GM18508 (cell line): Measurements from ENCODE around the gene ZSCAN16.
"Not testable (repeated sequence)": the region's sequence is repeated elsewhere in the genome, so short reads cannot be mapped to it uniquely, and the experiment has no call there.

Experiments used
- ATAC-seq: cut with Tn5 transposase; IDR thresholded peaks from one replicate; pipeline ENCODE4 v1.9.1; 2021; ENCODE audit warnings: moderate number of reproducible peaks; ENCODE audit not compliant: insufficient read depth, unreplicated experiment

The ZSCAN16 gene

DNA sequence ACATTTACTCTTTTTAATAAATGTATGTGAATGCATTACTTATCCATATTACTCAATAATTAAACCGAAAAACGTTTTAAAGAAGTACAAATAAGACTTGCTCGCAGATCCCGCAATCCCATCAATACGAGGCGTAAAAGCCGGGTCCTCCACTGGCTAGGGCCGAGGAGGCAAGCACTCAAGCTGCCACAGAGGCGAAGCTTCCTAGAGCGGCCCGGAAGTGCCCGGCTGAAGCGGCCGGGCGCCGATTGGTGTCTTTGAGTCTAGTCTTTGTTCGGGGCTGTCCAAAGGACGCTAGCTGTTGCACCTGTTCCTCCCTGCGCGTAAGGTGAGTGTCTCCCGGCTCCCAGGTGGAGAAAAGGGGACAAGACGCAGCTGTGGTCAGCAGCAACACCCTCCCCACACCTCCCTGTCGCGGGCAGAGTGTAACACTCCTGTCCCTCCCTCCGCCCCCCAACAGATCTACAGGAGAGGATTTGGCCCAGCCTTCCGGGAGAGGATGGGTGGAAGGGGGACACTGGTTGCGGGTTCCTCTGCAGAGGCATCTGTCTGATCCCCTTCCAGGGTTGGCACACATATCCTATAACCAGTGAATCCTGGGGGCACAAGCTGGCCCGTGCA, at the start of gene ZSCAN16:
ZSCAN16 (plus strand) TSS at position 260 of the 621 bp plus-strand sequence. CDS start 835 bp downstream, outside the sequence.
- ATAC-seq, result no peak

DNA sequence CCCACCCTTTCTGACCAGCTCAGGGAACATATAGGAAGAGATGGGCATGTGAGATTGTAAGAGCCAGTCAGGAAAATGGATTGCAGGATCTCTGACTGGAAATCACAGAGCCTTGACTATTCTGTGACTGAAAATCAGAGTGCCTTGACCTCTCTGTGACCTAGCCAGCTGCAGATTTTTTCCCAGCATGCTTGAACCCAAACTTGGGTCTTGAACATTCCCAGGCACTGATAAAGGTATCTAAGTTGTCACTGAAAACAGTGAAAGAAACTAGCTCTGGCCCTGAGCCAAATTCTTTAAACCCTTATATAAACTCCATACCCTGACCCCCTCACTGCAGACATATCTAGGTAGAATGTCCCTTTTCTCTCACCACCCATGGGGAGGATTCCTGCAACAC, 46.4 kb upstream of the ZSCAN16 start:
- ATAC-seq, result no peak

DNA sequence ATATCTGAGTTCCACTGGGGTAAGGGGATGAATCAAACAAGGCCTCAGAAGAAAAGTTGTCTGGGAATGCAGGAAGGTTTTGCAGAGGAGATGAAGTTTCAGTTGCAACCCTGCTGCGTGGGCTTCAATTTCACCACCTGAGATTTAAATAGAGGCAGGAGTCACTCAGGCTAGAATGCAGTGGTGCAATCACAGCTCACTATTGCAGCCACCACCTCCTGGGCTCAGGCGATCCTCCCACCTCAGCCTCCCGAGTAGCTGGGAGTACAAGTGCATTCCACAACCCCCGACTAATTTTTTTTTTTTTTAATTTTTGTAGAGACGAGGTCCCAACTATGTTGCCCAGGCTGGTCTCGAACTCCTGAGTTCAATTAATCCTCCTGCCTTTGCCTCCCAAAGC, 45.6 kb upstream of the ZSCAN16 start:
- no peak for ATAC-seq

DNA sequence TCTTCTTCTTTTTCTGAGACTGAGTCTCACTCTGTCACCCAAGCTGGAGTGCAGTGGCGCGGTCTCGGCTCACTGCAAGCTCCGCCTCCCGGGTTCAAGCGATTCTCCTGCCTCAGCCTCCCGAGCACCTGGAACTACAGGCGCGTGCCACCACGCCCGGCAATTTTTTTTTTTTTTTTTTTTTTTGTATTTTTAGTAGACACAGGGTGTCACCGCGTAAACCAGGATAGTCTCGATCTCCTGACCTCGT, 44.1 kb upstream of the ZSCAN16 start, which contains the start of gene ZNF165:
ZNF165 (plus strand) TSS at position 188 of the 250 bp plus-strand sequence. CDS start 4,913 bp downstream, outside the sequence.
- not testable (repeated sequence) for ATAC-seq

DNA sequence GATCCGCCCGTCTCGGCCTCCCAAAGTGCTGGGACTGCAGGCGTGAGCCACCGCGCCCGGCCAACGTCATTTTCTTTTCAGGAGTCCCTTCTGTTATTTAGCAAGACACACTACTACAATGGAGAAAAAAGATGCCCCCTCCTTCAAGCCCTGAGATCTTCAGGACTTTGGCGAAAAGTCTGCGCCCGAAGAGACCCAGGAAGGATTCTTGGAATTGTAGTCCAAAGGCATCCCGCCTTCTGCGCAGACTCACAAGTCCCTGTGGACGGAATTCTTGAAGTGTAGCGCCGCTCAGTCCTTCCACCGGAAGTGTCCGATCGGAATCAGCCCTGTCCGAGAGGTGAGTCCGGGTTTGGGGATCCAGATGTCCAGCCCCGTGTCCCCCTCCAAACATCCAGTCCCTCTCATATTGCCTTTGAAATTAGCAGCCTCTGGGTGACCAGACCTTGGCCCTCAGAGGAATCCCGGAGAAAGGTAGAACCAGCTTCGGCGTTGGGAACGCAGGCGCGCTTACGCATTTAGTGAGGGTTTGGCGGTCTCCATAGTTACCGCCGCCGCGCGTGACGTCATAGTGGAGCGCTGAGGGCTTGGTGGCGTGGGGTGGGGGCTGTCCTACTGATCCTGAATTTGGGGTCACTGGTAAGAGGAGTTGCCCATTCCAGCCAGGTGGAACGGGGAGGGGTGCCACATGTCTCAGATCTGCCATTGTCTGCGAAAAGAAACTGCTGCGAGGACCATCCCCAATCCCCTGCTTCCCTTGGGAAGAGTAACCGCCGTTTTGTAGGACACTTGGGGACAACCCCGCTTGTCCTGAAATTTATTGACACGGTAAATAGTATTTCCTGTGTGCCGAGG, 43.6 kb upstream of the ZSCAN16 start:
- no peak for ATAC-seq

DNA sequence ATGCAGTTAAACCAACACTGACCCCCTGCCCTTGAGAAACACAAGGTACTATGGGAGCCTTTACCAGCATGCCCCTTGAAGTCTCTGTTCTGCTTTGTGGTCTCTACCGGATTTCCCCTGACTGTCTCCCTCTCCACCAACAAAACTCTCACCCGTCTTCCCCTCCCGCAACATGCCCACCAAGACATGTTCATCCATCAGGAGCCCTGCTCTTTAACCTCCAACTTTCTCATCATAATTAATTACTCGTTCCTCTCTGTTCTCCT, 43.0 kb upstream of the ZSCAN16 start:
- peak; percentile 47 for ATAC-seq

DNA sequence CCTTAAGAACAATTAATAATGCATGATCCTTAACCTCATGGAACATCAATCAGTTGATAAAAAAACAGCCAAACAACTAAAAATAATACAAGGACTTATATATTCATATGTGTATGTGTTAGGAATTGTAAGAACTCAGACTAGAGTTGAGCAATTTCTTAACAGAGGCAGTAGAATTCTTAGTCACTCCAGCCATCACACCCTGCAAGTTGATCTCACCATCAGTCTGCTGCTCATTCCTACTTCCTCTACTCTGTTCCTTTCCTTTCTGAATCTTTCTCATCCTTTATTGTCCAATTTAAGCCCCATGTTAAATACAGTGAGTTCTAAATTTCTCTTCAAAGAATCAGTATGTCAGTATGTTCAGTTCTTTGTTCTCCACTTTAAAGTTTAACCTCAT, 41.5 kb upstream of the ZSCAN16 start:
- no peak for ATAC-seq

DNA sequence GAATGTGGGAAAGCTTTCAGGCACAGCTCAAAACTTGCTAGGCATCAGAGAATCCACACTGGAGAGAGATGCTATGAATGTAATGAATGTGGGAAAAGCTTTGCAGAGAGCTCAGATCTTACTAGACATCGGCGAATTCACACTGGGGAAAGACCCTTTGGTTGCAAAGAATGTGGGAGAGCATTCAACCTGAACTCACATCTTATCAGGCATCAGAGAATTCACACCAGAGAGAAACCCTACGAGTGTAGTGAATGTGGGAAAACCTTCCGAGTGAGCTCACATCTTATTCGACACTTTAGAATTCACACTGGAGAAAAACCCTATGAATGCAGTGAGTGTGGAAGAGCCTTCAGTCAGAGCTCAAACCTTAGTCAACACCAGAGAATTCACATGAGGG, 35.4 kb upstream of the ZSCAN16 start:
- no peak for ATAC-seq

DNA sequence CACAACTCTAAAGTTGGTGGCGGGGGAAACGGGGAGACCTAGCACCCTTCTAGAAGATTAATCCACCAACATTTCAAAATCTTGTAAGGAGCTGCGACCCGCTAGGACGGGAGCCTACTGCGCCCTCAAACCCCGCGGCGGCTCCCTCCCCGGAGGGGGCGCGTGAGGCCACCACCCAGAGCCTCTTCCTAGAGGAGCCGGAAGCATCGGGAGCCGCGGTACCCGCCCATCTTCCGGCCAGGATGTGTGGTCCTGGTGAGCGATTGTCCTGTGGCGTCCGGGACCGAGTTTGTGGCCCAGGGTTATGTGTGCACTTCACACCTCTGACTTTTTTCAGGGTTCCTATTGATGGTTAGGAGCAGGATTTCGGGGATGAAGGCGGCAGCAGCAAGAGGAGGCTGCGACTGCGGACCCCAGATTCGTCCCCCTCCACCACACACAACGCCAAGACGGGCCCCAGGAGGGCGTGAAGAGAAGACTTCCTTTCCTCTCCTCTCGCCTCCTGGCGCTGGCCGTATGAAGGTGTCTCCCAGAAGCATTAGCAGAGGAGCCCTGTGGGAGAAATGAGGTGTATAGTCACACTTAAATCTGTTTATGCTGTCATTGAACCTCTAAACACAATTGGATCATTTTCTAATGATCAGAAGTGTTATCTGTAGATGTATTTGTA, 33.4 kb upstream of the ZSCAN16 start:
- ATAC-seq, result no peak

DNA sequence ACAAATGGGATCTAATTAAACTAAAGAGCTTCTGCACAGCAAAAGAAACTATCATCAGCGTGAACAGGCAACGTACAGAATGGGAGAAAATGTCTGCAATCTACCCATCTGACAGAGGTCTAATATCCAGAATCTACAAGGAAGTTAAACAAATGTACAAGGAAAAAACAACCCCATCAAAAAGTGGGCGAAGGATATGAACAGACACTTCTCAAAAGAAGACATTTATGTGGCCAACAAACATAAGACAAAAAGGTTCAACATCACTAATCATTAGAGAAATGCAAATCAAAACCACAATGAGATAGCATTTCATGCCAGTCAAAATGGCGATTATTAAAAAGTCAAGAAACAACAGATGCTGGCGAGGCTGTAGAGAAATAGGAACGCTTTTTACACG, 22.2 kb upstream of the ZSCAN16 start:
- not testable (repeated sequence) for ATAC-seq

DNA sequence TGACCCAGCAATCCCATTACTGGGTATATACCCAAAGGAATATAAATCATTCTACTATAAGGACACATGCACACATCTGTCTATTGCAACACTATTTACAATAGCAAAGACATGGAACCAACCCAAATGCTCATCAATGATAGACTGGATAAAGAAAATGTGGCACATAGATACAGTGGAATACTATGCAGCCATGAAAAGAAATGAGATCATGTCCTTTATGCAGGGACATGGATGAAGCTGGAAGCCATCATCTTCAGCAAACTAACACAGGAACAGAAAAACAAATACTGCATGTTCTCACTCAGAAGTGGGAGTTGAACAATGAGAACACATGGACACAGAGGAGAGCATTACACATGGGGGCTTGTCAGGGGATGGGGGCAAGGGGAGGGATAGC, 21.7 kb upstream of the ZSCAN16 start:
- ATAC-seq, result not testable (repeated sequence)

DNA sequence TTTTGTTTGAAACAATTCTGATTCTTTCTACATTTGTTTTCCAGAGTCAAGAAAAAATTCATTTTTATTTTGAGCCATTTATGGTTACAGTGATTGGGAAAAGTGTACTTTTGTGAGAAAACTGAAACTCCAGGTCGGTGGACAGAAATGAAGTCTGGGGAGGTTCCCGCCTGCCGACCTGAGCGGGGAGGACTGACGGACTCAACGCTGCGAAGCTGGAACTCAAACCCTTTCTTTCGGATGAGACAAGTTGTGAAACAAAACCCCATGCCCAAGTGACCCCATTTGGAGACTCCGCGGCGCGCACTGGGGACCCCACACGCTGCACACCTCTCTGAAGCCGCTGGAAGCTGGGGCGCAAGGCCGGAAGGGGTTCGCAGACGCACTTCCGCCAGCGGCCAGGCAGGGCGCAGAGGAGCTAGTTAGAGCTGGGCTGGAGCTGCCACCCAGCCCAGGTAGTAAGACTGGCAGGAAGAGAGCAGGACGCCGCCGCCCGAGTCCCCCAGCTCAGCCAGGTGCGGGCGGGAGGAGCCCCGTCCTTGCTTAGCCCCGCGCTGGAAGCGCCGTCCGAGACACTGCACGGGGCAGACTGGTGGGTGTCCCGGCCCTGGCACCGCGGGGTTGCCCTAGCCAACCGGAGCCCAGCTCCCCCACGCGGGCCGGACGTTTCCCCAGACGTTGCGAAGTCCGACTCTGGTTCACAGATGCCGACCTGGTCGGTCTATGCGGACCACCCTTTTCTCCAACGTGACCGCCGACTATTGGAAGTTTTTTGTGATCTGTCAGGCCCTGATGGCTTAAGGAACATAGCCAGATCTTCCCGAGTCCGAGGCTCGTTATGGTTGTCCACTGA, 19.8 kb upstream of the ZSCAN16 start:
- ATAC-seq, result peak; percentile 78

DNA sequence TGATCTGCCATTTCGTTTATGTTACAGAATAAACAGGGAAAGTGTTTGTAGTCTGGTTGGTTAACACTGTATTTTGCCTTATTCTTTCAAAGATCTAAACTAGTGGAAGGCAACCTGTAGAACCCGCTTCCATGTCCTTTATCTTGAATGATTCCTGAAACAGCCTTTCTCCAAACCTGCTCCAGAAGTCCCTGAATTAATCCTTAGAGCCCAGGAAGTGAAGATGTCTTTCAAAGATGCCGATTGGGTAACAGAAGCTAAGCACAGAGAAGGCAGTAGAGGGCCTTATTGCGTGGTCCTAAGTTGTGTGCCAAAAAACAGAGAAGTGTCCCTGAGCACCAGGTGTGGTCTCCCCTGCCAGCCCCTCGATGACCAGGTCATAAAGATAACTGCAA, 19.2 kb upstream of the ZSCAN16 start:
- no peak for ATAC-seq

DNA sequence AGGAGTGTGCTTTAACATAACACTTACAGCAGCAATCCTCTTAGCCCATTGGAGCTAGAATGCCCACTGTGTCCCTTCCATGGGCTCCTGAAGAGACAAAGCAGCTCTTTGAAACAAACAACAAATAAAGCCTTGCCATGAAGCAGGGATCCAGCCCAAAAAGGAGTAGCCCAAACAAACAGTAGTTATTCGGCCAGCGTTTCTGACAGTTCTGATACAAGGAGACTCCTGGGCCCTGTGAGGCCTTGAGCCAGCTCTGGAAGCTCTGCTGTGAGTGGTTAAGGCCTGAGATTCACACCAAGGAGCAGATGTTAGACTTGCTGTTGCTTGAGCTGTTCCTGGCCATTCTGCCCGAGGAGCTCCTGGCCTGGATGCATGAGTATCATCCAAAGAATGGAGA, 16.9 kb upstream of the ZSCAN16 start:
- ATAC-seq, result no peak

DNA sequence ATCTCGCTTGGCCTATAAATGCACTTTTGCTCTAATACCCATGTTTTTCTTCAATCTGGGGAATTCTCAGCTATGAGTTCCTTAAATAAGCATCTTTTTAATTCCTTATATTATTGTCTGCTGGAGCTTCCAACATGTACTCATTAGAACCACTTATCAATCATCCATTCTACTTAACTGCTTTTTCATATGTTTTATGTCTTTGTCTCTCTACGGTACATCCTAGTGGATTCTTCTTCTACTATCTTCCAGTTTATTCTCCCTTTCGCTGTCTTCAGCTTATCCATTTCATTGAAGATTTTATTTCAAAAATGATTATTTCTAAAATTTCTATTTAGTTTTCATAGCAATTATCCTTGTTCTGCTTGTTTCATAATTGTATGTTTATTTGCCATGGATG, 12.4 kb upstream of the ZSCAN16 start:
- ATAC-seq, result no peak

DNA sequence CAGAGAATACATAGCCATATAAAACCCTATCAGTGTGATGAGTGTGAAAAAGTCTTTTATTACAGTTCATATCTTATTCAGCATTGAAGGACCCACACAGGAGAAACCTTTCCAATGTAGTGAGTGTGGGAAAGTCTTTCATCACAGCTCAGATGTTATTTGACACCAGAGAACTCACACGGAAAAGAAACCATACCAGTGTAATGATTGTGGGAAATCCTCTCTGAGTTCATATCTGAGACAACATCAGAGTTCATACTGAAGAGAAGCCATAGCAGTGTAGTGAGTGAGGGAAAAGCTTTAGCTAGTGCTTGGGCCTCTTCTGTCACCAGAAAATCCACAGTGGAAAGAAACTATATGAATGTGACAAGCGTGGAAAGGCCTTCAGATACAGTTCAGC, 8.6 kb upstream of the ZSCAN16 start:
- ATAC-seq, result no peak

DNA sequence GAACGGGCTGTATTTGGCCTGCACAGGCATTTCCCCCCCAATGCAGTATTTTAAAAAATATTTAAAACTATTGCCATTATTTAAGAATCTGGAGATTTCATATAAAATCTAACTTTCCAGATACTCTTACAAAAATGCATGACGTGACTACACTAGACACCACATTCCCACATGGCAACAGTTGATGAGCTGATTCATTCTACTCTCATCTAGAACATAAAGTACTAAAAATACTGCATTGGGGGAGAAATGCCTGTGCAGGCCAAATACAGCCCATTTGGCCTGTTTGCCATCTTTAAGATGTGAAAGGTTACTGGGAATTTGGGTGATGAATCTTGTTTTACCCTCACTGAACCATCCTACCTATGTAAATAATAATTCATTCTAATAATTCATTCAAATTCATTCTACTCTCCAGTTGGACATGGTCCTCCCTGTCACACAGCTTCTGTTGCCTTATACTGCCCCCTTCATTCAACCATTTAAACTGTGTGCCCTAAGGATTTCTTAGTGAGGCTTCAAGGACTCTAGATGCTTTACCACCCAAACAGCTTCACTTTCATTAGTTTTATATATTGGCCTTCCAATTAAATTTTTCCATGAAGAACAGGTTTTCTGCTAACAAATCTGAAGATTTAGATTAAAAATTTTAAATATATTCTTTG, 6.9 kb upstream of the ZSCAN16 start:
- ATAC-seq, result no peak

DNA sequence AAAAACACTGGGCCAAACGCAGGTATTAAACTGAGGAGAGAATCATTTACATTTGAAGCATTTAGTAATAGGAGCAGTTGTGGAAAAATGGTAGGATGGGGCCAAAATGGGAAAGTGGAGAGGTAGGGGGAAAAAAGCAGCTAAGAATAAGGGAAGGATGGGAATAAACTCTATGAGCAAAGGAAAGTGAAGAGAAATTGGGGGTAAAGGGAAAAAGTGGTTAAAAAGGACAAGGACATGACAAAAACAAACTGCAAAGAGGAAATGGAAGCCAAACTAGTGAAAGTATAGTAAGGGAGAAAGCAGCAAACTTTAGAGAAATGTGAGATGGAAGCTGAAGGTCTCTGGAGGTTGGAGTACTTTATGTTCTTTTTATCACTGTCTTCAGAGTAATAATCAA, 6.2 kb upstream of the ZSCAN16 start:
- no peak for ATAC-seq

DNA sequence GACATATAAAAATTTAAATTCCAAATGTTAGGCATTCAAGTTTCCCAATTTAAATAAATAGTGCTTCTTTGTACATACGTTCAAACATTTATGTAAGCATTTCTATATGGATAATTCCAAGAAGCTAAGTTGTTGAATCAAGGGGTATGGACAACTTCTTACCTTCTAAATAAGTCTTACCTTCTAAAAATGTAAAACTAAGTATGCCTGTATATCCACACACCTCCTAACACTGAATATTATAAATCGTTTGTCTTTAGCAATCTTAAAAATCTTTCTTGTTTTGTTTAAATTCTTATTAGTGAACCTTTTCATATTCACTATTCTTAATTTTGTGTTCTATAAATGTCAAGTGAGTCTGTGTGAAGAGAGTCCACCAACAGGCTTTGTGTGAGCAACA, 2.5 kb upstream of the ZSCAN16 start:
- no peak for ATAC-seq

DNA sequence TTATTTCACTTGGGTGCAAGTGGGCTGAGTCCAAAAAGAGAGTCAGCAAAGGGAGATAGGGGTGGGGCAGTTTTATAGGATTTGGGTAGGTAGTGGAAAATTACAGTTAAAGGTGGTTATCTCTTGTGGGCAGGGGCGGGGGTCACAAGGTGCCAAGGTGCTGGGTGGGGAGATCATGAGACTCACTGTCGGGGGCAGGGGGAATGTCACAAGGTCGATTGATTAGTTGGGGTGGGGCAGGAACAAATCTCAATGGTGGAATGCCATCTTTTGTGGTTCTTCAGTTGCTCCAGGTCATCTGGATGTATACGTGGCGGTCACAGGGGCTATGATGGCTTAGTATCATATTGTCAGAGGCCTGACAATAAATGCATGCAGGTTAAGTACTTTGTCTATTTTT, 2.1 kb upstream of the ZSCAN16 start:
- ATAC-seq, result not testable (repeated sequence)
